Breast epithelium (tissue), 4 donors: ENCODE results near the gene FCHSD2. TPM values are rescaled to one million over a fixed set of nuclear protein-coding genes. Genes with fewer than 3 reads are reported as not detected.

ENCODE experiments used
- DNase-seq, 2 donors: peaks; one replicate each; pipeline ENCODE4 v3.0.0-alpha.2; 2019; ENCODE audit warnings: low spot score in 2 of 2
- H3K27ac ChIP-seq, 2 donors: fragments of 200-600 bp; sonication (generic) in 1 of 2; one replicate each; pipeline ENCODE4 v1.5.1; 2016 to 2019; ENCODE audit warnings: mild to moderate bottlenecking in 1 of 2
- H3K27me3 ChIP-seq, 2 donors: fragments of 200-600 bp; sonication (generic) in 1 of 2; one replicate each; pipeline versions ENCODE4 v1.5.1 to v1.6.0; 2017 to 2019; ENCODE audit warnings: control low read depth in 1 of 2, mild to moderate bottlenecking in 1 of 2
- H3K36me3 ChIP-seq: fragments of 200-600 bp; one replicate; pipeline ENCODE4 v1.5.1; 2019
- H3K4me1 ChIP-seq, 2 donors: fragments of 200-600 bp; sonication (generic); one replicate each; pipeline ENCODE4 v1.5.1; 2016 to 2019; ENCODE audit warnings: control low read depth in 1 of 2
- H3K4me3 ChIP-seq, 3 donors: fragments of 200-600 bp; sonication (generic); 1 replicate in 2 of 3; 2 replicates in 1 of 3; pipeline ENCODE4 v1.5.1; 2016 to 2019; ENCODE audit warnings: mild to moderate bottlenecking in 3 of 3, moderate library complexity in 2 of 3
- H3K9me3 ChIP-seq, 2 donors: fragments of 200-600 bp; sonication (generic) in 1 of 2; one replicate each; pipeline ENCODE4 v1.5.1; 2016 to 2019; ENCODE audit warnings: control low read depth in 1 of 2
- CTCF ChIP-seq, 3 donors: fragments of 450-650 bp; IDR thresholded peaks; one replicate each; pipeline ENCODE4 v1.5.1; 2016 to 2017; ENCODE audit warnings: antibody characterized with exemption in 3 of 3, mild to moderate bottlenecking in 3 of 3, moderate library complexity in 3 of 3
- POLR2A ChIP-seq: fragments of 450-650 bp; IDR thresholded peaks from one replicate; pipeline ENCODE4 v1.6.1; 2016; ENCODE audit warnings: antibody characterized with exemption, mild to moderate bottlenecking, moderate library complexity
- POLR2AphosphoS5 ChIP-seq, 3 donors: sonication (generic); formaldehyde crosslinking; IDR thresholded peaks; one replicate each; pipeline ENCODE4 v1.6.1; 2017; ENCODE audit warnings: antibody characterized with exemption in 3 of 3
- intact Hi-C: fragments of 100-400 bp; cut with DNase I; formaldehyde crosslinking; loops from one replicate; pipeline ENCODE4 v1.15.1; 2023; ENCODE audit warnings: low total_unique reads
- total RNA-seq, 3 donors: library from RNA; depleted of rRNA; stranded (reverse); fragments of >200 nt; gene quantifications; one replicate each; pipeline ENCODE4 v1.1.0, GENCODE V29; 2016

Gene FCHSD2
- total RNA-seq, 3 donors from 2014 or later, result 15.5 to 23.4 (median 19.0) TPM

- Histone ChIP-seq H3K27ac (no peak overlapping the region), H3K4me1 (peaks cover 4 to 8% of the 10 kb centered on the region in 2 donors), H3K9me3 (no peaks in the 10 kb centered on the region), H3K4me3 (no peak overlapping the region), H3K27me3 (no peaks in the 10 kb centered on the region), H3K36me3 (no peaks in the 10 kb centered on the region)
- no peak for TF ChIP-seq CTCF (IDR thresholded peaks at IDR 0.05)
- no peak for TF ChIP-seq POLR2AphosphoS5 (IDR thresholded peaks at IDR 0.05)
- no peak for TF ChIP-seq POLR2A
- DNase-seq, result no peak
- intact Hi-C loops, result loop anchor here (10.0 kb wide), 1 partner anchor 94 kb away; no protein-coding TSS in a partner anchor
These were observed 323.1 kb downstream of the FCHSD2 start for GRCh38 chr11:72818971-72819370.

GRCh38 chr11:72817966-72818365 is 324.2 kb downstream of the FCHSD2 start:
- no peak overlapping the region for H3K4me3 ChIP-seq
- no peak overlapping the region for H3K27ac ChIP-seq
- H3K4me1 ChIP-seq, result peaks cover 4 to 8% of the 10 kb centered on the region in 2 donors

GRCh38 chr11:72816404-72816990 is 325.6 kb downstream of the FCHSD2 start:
- H3K27me3 ChIP-seq, result no peaks in the 10 kb centered on the region
- intact Hi-C loops, result loop anchor here (10.0 kb wide), 1 partner anchor 92 kb away; no protein-coding TSS in a partner anchor
- DNase-seq, result no peak
- no peaks in the 10 kb centered on the region for H3K9me3 ChIP-seq
- TF ChIP-seq POLR2A, result no peak
- no peak for TF ChIP-seq POLR2AphosphoS5 (IDR thresholded peaks at IDR 0.05)
- TF ChIP-seq CTCF (IDR thresholded peaks at IDR 0.05), result no peak
- no peaks in the 10 kb centered on the region for H3K36me3 ChIP-seq
- no peak overlapping the region for H3K27ac ChIP-seq
- no peak overlapping the region for H3K4me3 ChIP-seq
- H3K4me1 ChIP-seq, result peaks cover 1 to 4% of the 10 kb centered on the region in 2 donors

More at GRCh38 chr11:72817966-72818365, 324.2 kb downstream of the FCHSD2 start:
- Histone ChIP-seq H3K27me3 (no peaks in the 10 kb centered on the region), H3K9me3 (no peaks in the 10 kb centered on the region), H3K36me3 (no peaks in the 10 kb centered on the region)
- DNase-seq, result no peak
- intact Hi-C loops, result loop anchor here (10.0 kb wide), 1 partner anchor 93 kb away; no protein-coding TSS in a partner anchor
- TF ChIP-seq CTCF (IDR thresholded peaks at IDR 0.05), result no peak
- TF ChIP-seq POLR2A, result no peak

GRCh38 chr11:72815110-72815618 is 327.0 kb downstream of the FCHSD2 start:
- Histone ChIP-seq H3K9me3 (no peaks in the 10 kb centered on the region), H3K36me3 (no peaks in the 10 kb centered on the region), H3K4me3 (peak overlapping the region; percentile 75 to 95 (median 89)), H3K27ac (peak overlapping the region; percentile 94 to 97), H3K27me3 (no peaks in the 10 kb centered on the region), H3K4me1 (no peaks in the 10 kb centered on the region)
- intact Hi-C loops, result loop anchor here (10.0 kb wide), 1 partner anchor 90 kb away; no protein-coding TSS in a partner anchor
- TF ChIP-seq POLR2A, result no peak
- no peak for TF ChIP-seq POLR2AphosphoS5 (IDR thresholded peaks at IDR 0.05)
- no peak for TF ChIP-seq CTCF (IDR thresholded peaks at IDR 0.05)
- DNase-seq, result no peak
